Dermis microvascular lymphatic vessel endothelial cell (primary cell): ENCODE results near the gene PLB1. TPM values are rescaled to one million over a fixed set of nuclear protein-coding genes. Genes with fewer than 3 reads are reported as not detected.

Experiments
- DNase-seq, 2 donors: peaks; one replicate each; pipeline versions ENCODE4 v3.0.0 to v3.0.0-alpha.2; 2010; ENCODE audit warnings: low read depth in 2 of 2
- total RNA-seq: library from RNA; depleted of rRNA; stranded (reverse); fragments of >200 nt; gene quantifications from 2 replicates; pipeline ENCODE4 v1.2.1, GENCODE V29; 2014

Gene PLB1
- total RNA-seq, 1 donor from 2014 or later: 0.26 TPM

- no peak for DNase-seq
Measured at GRCh38 chr2:28590496-28591301, 94.8 kb downstream of the PLB1 start.

- no peak for DNase-seq
Measured at GRCh38 chr2:28591711-28592335, 96.0 kb downstream of the PLB1 start.

GRCh38 chr2:28592481-28592880 is 96.6 kb downstream of the PLB1 start:
- DNase-seq: no peak

DNA sequence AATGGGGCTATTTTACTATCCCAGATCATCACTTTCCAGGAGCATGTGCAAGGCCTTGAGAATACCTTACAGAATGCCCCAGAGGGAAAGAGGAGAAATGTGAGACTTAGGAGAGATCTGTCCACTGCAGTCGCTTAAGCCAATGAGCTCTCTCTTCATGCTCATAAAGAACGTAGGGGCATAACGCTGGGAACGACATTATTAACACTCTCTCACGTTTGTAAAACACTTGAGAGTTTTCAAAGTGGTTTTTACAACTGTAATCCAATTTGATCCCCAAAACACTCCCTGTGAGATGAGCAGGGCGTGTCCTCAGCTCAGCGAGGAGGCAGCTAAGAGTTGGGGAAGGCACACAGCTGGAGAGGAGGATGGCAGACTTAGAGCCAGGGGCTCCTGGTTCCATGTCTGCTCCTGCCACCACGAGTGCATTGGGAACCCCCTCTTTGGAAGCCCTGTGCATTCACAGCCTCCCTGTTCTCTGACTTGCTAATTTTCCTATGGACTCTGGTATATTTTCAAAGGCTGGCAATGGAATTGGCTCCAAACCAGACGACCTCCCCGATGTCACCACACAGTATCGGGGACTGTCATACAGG is 97.4 kb downstream of the PLB1 start:
- DNase-seq: no peak

DNA sequence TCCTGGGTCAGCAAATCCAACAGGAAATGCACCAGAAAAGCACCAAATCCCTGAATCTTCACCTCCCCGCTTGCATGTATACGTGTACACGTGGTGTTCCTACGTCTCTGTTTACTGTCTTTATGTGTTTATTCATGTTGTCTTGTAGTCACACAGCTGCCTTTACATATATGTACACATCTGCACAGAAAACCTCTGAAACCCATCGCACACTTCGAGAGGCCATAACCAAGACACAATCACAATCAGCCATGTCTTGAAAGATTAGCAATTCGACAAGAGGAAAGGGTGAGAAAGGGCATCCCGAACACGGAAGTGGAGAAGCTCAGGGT is 98.1 kb downstream of the PLB1 start:
- no peak for DNase-seq

DNA sequence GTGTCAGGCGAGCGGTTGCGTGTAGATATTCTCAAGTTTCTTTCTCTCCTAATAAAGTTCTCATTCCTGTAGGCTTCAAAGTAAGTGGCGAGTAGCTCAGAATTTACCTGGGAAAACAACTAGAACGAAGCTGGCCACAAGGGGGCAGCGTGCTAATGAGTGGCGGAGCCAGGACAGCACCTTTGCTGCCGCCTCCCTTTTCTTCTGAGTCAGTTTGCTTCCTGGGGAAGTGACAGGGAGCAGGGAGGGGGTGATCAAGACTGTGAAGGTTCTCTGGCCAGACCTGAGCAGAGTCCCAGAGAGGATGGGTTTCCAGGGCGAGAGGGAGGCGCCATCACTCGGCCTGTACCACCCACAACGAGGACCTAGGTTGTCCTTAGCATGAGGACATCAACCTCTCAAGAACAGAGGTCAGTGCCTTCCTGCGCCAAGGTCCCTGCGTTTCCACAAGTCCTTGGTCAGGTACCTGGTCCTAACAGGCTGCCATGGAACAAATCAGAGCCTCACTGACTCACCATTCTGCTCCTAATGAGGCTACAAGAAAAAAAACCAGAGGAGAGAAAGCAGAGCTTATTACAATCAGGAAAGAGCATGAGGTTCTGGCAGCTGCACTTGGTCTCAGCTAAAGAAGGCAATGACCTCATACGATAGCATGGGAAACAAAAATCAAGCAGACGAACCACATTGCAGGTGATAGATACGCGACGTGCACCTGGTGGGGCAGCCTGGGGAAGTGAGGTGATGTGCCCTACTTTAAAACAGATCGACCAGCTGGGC is 98.7 kb downstream of the PLB1 start:
- DNase-seq: peak; percentile 53 to 91

DNA sequence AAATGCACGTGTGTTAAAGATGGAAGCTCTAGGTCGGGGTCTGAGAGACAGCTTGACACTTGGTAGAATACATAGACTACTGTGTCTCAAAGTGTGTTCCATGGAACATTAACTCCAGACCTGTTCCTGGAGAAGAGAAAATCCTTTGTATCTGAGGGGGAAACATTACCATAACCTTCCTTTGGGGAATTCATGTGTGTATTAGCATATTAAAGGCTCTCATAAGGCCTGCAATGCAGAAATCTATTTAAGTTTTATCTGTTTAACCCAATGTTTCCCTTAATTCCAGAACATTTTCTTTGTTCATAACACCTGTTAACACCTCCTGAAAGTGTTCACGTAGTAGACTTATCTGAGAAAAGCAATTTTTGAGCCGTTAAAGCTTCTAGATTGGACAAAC is 99.5 kb downstream of the PLB1 start:
- DNase-seq: no peak

DNA sequence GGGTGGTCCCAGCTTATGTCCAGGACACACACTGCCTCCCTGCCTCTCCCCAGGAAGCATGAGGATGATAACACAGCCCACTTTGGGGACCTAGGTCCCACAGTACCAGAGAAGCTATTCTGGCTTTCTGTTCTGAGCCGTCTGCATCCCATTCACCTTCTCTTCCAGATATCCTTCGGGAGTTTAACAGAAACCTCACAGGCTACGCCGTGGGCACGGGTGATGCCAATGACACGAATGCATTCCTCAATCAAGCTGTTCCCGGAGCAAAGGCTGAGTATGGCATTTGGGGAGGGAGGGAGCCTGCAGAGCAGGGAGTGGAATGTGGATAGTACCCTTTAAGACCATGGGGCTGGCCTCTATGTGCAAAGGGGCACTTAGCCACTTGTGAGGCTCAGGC is 102.6 kb downstream of the PLB1 start:
- no peak for DNase-seq

DNA sequence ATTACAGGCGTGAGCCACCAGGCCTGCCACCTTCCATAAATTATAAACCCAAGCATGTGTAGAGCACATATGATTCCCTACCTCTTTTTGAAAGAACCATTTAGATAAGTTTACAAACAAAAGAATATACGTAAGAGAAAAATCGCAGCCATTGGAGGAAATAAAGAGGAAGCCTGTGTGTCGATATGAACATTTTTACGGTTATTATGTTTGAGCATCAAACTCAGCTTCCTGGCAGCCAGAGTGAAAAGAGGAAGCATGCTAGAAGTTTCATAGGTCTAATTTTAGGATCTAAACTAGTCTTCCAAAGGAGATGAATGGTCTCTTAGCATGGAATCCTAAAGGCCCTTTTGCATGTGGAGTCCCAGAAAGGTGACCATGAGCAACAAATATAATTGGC is 104.3 kb downstream of the PLB1 start:
- DNase-seq: no peak

- no peak for DNase-seq
Measured at GRCh38 chr2:28601616-28602015, 105.8 kb downstream of the PLB1 start.

DNA sequence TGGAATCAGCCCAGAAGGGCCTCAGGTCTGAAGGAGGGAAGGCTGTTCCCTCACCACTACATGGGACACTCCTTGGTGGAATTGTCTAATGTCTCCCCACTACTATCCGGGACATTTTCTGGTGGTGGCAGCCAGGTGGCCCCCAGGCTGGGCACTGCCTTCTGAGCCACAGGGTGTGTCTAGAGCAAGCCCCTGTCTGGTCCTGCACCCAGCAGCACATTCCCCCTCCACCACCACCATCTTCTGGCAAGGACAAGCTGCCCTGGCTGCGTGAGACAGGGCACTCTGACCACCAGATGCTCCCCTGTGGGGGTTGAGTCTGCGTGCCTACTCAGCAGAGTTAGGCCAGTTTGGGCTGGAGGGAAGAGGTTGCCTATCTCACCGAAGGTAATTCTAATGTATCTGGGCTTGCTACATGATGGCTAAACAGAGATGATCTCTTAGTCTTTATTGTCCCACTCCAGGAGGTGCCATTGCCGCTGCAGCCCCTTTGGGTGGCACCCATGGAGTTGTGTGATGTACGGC is 106.3 kb downstream of the PLB1 start:
- no peak for DNase-seq

GRCh38 chr2:28602751-28603639 is 107.1 kb downstream of the PLB1 start:
- peak in 1 of 2 donors; percentile 14 for DNase-seq

GRCh38 chr2:28603821-28604220 is 108.0 kb downstream of the PLB1 start:
- DNase-seq: no peak

DNA sequence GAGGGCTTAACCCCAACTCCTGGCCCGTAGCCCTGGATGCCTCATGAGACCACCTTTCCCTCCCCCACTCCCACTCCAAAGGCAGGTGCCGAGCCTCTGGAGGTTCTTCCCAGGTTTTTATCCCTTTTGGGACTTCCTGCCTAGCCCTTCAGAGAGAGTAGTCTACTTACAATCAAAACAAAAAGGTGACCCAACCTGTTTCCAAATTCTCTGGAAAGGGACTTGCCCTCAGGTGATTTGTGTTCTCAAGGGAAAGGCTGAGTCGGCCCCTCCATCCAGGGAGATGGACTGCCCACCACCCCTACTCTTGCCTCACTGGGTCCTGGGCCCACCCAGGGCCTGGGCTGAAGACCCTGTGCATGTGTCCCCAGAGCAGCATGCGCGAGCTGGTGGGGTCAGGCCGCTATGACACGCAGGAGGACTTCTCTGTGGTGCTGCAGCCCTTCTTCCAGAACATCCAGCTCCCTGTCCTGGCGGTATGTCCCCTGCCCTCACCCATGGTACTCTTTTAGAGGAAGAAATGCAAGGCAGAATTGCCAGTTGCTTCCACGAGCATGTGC is 108.5 kb downstream of the PLB1 start:
- no peak for DNase-seq

DNA sequence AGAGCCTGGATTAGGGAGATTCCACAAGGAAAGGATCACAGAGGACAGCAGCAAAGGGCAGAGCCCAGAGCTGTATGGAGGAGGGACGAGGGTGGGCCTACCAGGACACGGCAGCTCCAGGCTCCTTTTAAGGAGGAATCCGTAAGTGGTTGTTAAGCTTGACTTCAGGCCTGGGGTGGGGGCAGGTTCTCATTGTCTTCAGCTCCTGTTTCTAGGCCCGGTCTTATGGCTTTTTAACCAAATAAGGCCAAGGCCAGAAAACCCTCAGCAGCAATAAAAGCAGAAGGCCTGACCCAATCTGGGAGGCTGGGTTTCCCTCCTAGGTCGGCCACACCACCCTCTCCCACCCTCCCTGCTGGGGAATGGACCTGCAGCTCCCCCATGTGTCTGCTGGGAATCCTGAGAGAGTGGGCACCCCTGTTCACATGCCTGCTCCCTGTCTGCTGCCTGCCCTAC is 111.2 kb downstream of the PLB1 start:
- peak in 1 of 2 donors; percentile 33 for DNase-seq

GRCh38 chr2:28607730-28608499 is 112.1 kb downstream of the PLB1 start:
- no peak for DNase-seq

DNA sequence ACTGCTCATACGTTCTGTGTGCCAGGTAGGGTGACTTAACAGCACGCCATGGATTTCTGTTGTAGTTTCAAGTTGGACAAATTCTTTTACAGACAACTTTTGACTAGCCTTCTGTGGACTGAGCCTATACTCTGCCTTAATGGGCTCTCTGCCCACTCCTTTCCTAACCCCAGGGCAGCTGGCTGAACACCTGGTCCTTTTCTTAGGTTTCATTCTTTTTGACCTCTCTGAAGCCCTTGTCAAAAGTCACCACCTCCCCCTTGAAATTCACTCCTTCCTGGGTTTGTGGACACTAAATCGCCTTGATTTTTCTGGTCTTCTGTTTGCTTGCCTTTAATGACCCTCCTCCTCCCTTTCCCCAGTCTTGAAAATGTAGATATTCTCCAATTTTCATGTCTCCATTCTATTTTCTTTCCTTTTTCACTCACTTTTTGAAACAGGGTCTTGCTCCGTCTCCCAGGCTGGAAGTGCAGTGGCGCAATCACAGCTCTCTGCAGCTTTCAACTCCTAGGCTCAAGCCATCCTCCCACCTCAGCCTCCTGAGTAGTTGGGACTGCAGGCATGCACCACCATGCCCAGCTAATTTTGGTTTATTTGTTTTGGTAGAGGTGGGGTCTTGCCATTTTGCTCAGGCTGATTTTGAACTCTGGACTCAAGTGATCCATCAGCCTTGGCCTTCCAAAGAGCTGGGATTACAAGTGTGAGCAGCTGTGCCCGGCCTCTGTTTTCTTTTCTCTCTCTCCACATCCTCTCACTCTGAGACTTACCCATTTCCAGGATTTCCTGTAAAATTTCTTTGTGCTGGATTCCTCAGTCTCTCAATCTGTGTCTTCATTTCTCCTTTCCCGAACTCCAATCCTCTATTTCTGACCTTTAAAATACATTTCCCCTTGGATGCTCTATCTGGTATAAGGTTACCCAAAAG is 112.9 kb downstream of the PLB1 start:
- DNase-seq: peak in 1 of 2 donors; percentile 62

- peak in 1 of 2 donors; percentile 94 for DNase-seq
Measured at GRCh38 chr2:28610583-28611201, 114.8 kb downstream of the PLB1 start.
